Measurements from ENCODE around the gene CHST7.

- TF ChIP-seq STAT1 (IDR thresholded peaks at IDR 0.05; ENCODE audit: unreplicated experiment) (no peak), ETS1 (IDR thresholded peaks at IDR 0.05) (no peak), POLR2AphosphoS5 (IDR thresholded peaks at IDR 0.05; ENCODE audit: low read depth) (no peak), CTCF (conservative IDR thresholded peaks at IDR 0.05; ENCODE audit: low read depth in 2 of 2) (no peak), NANOG (IDR thresholded peaks at IDR 0.05; ENCODE audit: borderline replicate concordance) (no peak), EZH2 (IDR thresholded peaks at IDR 0.05; ENCODE audit: low read depth, unreplicated experiment) (no peak), ZNF462 (CRISPR knock-in tag; IDR thresholded peaks at IDR 0.05) (no peak), CREB1 (CRISPR knock-in tag; IDR thresholded peaks at IDR 0.05; ENCODE audit: low read depth) (no peak), JUNB (IDR thresholded peaks at IDR 0.05; ENCODE audit: unreplicated experiment) (no peak), EZH2phosphoT487 (IDR thresholded peaks at IDR 0.05; ENCODE audit: unreplicated experiment) (no peak), REST (IDR thresholded peaks at IDR 0.05; ENCODE audit: unreplicated experiment) (no peak), ZNF114 (CRISPR knock-in tag; IDR thresholded peaks at IDR 0.05) (no peak), ZNF331 (CRISPR knock-in tag; IDR thresholded peaks at IDR 0.05; ENCODE audit: low read depth) (no peak)
Measured at GRCh38 chrX:46635186-46635585, 61.6 kb downstream of the CHST7 start.
